Neural crest cell (in vitro differentiated cells): ENCODE data around the gene TMEM117. TPM values are rescaled to one million over a fixed set of nuclear protein-coding genes. Genes with fewer than 3 reads are reported as not detected.
"Not testable (repeated sequence)": the region's sequence is repeated elsewhere in the genome, so short reads cannot be mapped to it uniquely, and the experiment has no call there.

Experiments used
- DNase-seq: peaks from one replicate; pipeline ENCODE4 v3.0.0; 2021; ENCODE audit warnings: low read depth, mixed read lengths, low spot score
- H3K27ac Mint-ChIP-seq: one replicate; pipeline ENCODE4 v1.8.0; 2021; ENCODE audit warnings: mild to moderate bottlenecking, mixed read lengths; ENCODE audit not compliant: unreplicated experiment
- H3K27me3 Mint-ChIP-seq: 2 replicates; pipeline ENCODE4 v1.8.0; 2021; ENCODE audit warnings: low read depth, mild to moderate bottlenecking, mixed read lengths
- H3K36me3 Mint-ChIP-seq: 2 replicates; pipeline ENCODE4 v1.8.0; 2021; ENCODE audit warnings: low read depth, mild to moderate bottlenecking, mixed read lengths
- H3K4me1 Mint-ChIP-seq: 2 replicates; pipeline ENCODE4 v1.8.0; 2021; ENCODE audit warnings: mixed read lengths
- H3K4me3 Mint-ChIP-seq: one replicate; pipeline ENCODE4 v1.8.0; 2021; ENCODE audit warnings: mild to moderate bottlenecking, mixed read lengths
- H3K9me3 Mint-ChIP-seq: 2 replicates; pipeline ENCODE4 v1.8.0; 2021; ENCODE audit warnings: mixed read lengths
- total RNA-seq: library from RNA; stranded (reverse); gene quantifications from 2 replicates; pipeline ENCODE4 v1.2.1, GENCODE V29; 2021
- TF ChIP-seq, protein P1 (sequence below): fragments of 200-600 bp; sonication (generic); conservative IDR thresholded peaks from 2 replicates; pipeline ENCODE4 v1.5.0; 2021; ENCODE audit warnings: antibody characterized with exemption, mild to moderate bottlenecking

The TMEM117 gene
- total RNA-seq, 1 donor from 2014 or later = 7.6 TPM

DNA sequence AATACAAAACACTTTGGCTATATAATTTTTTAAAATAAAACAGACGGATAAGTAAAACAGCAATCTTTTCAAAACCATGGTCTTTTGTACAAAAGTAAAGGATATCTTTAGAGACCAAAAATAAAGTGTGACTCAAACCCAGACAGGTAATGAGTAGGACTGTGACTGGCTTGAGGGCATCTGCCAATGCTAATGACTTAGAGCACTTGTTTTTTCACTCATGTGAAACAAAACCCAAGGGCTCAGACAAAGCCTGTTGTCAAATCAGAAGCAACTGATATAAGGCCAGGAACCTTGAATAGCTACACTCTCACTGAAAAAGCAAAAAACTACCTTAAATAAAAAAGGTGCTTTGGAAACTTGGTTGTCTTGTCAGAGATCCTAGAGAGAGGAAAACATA is 357.4 kb downstream of the TMEM117 start:
- H3K4me1 Mint-ChIP-seq = no peaks in the 10 kb centered on the region
- H3K27me3 Mint-ChIP-seq = no peaks in the 10 kb centered on the region
- H3K27ac Mint-ChIP-seq = no peak overlapping the region
- H3K9me3 Mint-ChIP-seq = no peaks in the 10 kb centered on the region
- TF ChIP-seq, protein P1, sequence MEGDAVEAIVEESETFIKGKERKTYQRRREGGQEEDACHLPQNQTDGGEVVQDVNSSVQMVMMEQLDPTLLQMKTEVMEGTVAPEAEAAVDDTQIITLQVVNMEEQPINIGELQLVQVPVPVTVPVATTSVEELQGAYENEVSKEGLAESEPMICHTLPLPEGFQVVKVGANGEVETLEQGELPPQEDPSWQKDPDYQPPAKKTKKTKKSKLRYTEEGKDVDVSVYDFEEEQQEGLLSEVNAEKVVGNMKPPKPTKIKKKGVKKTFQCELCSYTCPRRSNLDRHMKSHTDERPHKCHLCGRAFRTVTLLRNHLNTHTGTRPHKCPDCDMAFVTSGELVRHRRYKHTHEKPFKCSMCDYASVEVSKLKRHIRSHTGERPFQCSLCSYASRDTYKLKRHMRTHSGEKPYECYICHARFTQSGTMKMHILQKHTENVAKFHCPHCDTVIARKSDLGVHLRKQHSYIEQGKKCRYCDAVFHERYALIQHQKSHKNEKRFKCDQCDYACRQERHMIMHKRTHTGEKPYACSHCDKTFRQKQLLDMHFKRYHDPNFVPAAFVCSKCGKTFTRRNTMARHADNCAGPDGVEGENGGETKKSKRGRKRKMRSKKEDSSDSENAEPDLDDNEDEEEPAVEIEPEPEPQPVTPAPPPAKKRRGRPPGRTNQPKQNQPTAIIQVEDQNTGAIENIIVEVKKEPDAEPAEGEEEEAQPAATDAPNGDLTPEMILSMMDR = no peak
- no peak for DNase-seq
- no peaks in the 10 kb centered on the region for H3K36me3 Mint-ChIP-seq
- H3K4me3 Mint-ChIP-seq = no peak overlapping the region

DNA sequence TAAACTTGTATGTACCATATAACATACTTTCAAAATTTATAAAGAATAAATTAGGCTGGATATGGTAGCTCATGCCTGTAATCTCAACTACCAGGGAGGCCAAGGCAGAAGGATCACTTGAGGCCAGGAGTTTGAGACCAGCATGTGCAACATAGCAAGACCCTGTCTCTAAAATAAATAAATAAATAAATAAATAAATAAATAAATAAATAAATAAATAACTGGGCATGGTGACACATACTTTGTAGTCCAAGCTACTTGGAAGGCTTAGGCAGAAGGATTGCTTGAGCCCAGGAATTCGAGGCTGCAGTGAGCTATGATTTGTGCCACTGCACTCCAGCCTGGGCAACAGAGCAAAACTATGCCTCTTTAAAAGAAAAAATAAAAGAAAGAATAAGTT is 359.8 kb downstream of the TMEM117 start:
- not testable (repeated sequence) for DNase-seq, H3K4me1 Mint-ChIP-seq, H3K27ac Mint-ChIP-seq, H3K27me3 Mint-ChIP-seq, H3K4me3 Mint-ChIP-seq, H3K9me3 Mint-ChIP-seq, H3K36me3 Mint-ChIP-seq

DNA sequence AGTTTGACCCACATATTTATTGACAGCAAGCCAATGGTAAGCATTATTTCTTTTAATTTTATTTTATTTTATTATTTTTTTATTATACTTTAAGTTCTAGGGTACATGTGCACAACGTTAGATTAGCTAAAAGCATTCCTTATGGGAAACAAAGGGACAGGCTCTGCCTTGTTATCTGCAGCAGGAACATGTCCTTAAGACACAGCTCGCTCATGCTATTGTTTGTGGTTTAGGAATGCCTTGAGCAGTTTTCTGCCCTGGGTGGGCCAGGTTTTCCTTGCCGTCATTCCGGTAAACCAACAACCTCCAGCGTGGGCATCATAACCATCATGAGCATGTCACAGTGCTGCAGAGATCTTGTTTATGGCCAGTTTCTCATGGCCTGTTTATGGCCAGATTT is 370.2 kb downstream of the TMEM117 start:
- TF ChIP-seq, protein P1 = no peak

DNA sequence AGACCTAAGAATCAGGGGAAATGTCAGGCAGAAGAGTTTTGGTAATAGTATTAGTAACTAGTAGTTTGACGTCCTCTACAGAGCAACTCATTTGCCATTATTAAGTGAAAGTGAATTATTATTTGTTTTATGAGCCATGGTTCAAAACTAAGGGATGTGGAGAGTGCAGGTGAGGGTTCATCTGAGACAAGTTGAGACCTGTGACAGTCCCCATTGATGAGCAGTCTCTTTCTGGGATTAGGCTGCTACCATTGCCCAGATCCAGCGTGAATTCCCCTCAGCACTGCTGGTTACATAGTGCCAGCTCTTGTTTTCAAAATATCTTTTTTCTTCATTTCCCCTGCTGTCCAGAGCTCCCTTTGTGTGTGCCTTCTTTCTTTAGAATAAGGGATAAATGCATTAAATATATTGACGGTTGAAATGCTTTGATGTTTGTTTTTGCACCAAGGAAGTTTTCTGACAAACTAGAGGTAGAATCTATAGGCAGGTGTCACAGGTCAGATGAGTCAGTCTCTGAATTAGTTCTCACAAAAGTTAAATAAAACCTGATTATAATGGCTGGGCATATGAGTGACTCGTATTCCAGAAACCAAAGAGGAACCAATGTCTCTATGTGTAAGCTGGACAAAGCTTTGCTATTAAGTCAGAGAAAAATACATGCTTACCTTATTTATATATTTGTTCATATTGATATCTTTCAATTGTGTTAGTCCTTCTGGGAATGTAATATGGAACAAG is 381.4 kb downstream of the TMEM117 start:
- no peak for DNase-seq
- Mint-ChIP-seq H3K9me3 (peaks cover 3% of the 10 kb centered on the region), H3K4me3 (no peak overlapping the region), H3K36me3 (no peaks in the 10 kb centered on the region), H3K27ac (peak overlapping the region; percentile 60), H3K4me1 (peaks cover 8% of the 10 kb centered on the region), H3K27me3 (no peaks in the 10 kb centered on the region)
- TF ChIP-seq, protein P1 = no peak

More for the DNA sequence above, 370.2 kb downstream of the TMEM117 start:
- Mint-ChIP-seq H3K4me3 (no peak overlapping the region), H3K27me3 (no peaks in the 10 kb centered on the region), H3K9me3 (peaks cover 9% of the 10 kb centered on the region), H3K4me1 (no peaks in the 10 kb centered on the region), H3K36me3 (no peaks in the 10 kb centered on the region), H3K27ac (no peak overlapping the region)
- no peak for DNase-seq

DNA sequence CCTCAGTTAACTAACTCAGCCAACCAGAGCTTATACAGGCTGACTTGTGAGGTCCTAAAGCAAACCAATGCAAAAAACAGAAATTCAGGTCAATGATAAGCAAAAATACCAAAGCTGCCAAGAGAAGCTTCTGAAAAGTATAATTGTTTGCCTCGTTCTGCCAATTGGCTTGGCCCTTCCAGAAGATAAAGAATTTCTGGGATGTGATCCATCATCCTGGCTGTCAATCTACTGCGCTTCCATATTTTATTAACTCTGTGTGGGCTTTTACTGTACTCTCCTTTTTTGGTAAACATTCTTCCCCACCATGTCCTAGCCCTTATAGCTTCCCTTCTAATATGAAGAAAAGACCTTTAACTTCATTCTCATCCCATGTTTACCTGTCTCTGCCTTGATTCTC is 387.9 kb downstream of the TMEM117 start:
- H3K9me3 Mint-ChIP-seq = no peaks in the 10 kb centered on the region
- no peaks in the 10 kb centered on the region for H3K27me3 Mint-ChIP-seq
- H3K27ac Mint-ChIP-seq = no peak overlapping the region
- DNase-seq = no peak
- no peak overlapping the region for H3K4me3 Mint-ChIP-seq
- TF ChIP-seq, protein P1 = no peak
- no peaks in the 10 kb centered on the region for H3K4me1 Mint-ChIP-seq
- no peaks in the 10 kb centered on the region for H3K36me3 Mint-ChIP-seq

DNA sequence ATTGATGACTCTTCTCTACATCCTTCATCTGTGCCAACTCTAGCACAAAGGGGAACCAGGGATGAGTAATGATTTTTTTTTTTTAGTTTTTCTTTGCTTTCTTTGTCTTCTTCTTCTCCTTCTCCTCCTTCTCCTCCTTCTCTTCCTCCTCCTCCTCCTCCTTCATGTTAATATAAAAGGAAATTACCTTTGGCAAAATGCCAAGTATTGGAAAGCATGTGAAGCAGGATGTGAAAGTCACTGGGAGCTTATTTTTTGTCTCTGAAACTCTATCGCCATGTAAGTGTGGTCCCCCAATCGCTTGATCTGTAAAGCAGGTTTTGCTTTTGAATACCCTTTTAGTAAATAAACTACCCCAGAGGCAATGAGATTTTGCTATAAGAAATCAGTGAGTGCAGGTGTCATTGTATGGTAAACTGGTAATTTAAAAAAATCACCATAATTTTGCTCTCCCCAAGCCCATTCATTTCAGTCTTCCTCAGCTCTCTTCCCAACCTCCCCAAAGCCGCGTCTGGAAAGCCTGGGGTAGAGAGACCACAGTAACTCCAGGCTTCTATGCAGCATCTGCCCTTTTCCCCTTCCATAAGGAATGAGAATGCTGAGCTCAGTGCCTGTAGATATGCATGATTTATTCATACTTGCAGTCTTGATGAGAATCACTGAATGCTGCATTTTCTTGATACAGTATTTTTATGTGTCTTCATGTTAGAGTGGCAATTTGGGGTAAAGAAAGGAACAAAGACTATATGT is 388.7 kb downstream of the TMEM117 start:
- no peak overlapping the region for H3K27ac Mint-ChIP-seq
- no peaks in the 10 kb centered on the region for H3K9me3 Mint-ChIP-seq
- TF ChIP-seq, protein P1 = no peak
- no peaks in the 10 kb centered on the region for H3K4me1 Mint-ChIP-seq
- H3K4me3 Mint-ChIP-seq = no peak overlapping the region
- no peak for DNase-seq
- H3K27me3 Mint-ChIP-seq = no peaks in the 10 kb centered on the region
- H3K36me3 Mint-ChIP-seq = no peaks in the 10 kb centered on the region
